H1 (cell line): ENCODE results near the gene TRIM43B. TPM values are rescaled to one million over a fixed set of nuclear protein-coding genes. Genes with fewer than 3 reads are reported as not detected.

ENCODE experiments used
- CTCF ChIA-PET: fragments of 300-600 bp; sonication (Branson Sonifier 250); formaldehyde crosslinking; loops from one replicate; lab custom pipeline; 2021; ENCODE audit not compliant: partially characterized antibody; lab: Charles Lee
- POLR2A ChIA-PET: fragments of 300-600 bp; sonication (Branson Sonifier 250); formaldehyde crosslinking; loops from one replicate; lab custom pipeline; 2021; ENCODE audit warnings: inconsistent platforms; ENCODE audit not compliant: partially characterized antibody; lab: Charles Lee
- DNase-seq, 2 experiments: peaks; one replicate each; pipeline versions ENCODE4 v3.0.0 to v3.0.0-alpha.2; 2010 to 2022; ENCODE audit warnings: low spot score in 2 of 2, low read depth in 1 of 2, mixed read lengths in 1 of 2
- FAIRE-seq: peaks from 2 replicates; lab custom pipeline; 2011; peaks lifted over from hg19 to GRCh38; lab: Jason Lieb, UNC
- H2AFZ ChIP-seq: 2 replicates; pipeline ENCODE4 v1.8.1; 2012; ENCODE audit warnings: low read length, inconsistent platforms
- H2AK5ac ChIP-seq: 2 replicates; pipeline ENCODE4 v1.6.1; 2013; ENCODE audit warnings: low read depth, low read length
- H2BK120ac ChIP-seq: replicated peaks from 2 replicates; pipeline ENCODE3; 2013; ENCODE audit warnings: low read depth, low read length, inconsistent platforms
- H2BK12ac ChIP-seq: 2 replicates; pipeline ENCODE4 v1.6.1; 2013; ENCODE audit warnings: low read depth, low read length
- H2BK15ac ChIP-seq: 2 replicates; pipeline ENCODE4 v1.6.1; 2013; ENCODE audit warnings: low read length
- H2BK20ac ChIP-seq: 2 replicates; pipeline ENCODE4 v1.6.1; 2013; ENCODE audit warnings: low read length
- H2BK5ac ChIP-seq: 2 replicates; pipeline ENCODE4 v1.6.1; 2013; ENCODE audit warnings: low read depth, low read length
- H3K14ac ChIP-seq: 2 replicates; pipeline ENCODE4 v1.6.1; 2013; ENCODE audit warnings: inconsistent platforms; ENCODE audit not compliant: insufficient read length
- H3K18ac ChIP-seq: 2 replicates; pipeline ENCODE4 v1.6.1; 2013; ENCODE audit warnings: low read length; ENCODE audit errors: extremely low read depth
- H3K23ac ChIP-seq: 2 replicates; pipeline ENCODE4 v1.6.1; 2013; ENCODE audit warnings: inconsistent platforms; ENCODE audit not compliant: insufficient read length
- H3K23me2 ChIP-seq: 2 replicates; pipeline ENCODE4 v1.6.1; 2013; ENCODE audit warnings: low read depth, low read length
- H3K27ac ChIP-seq: 2 replicates; pipeline ENCODE4 v1.6.1; 2011; ENCODE audit warnings: low read depth, low read length, inconsistent platforms
- H3K27me3 ChIP-seq, 4 experiments: replicated peaks in 1 of 4; 1 replicate in 1 of 4; 2 replicates in 3 of 4; pipeline versions ENCODE4 v1.6.1 to v1.8.1; 2011 to 2013; ENCODE audit warnings: low read length in 3 of 4, mild to moderate bottlenecking in 3 of 4, inconsistent platforms in 2 of 4, mixed read lengths in 2 of 4, moderate library complexity in 1 of 4; ENCODE audit not compliant: control insufficient read depth in 3 of 4, insufficient read depth in 3 of 4; ENCODE audit errors: extremely low read depth in 1 of 4
- H3K36me3 ChIP-seq, 4 experiments: 2 replicates each; pipeline versions ENCODE4 v1.6.1 to v1.8.1; 2011 to 2013; ENCODE audit warnings: mild to moderate bottlenecking in 4 of 4, low read length in 3 of 4, moderate library complexity in 2 of 4, control low read depth in 1 of 4, inconsistent platforms in 1 of 4; ENCODE audit not compliant: insufficient read depth in 4 of 4, control insufficient read depth in 2 of 4
- H3K4ac ChIP-seq: replicated peaks from 2 replicates; pipeline ENCODE3; 2013; ENCODE audit warnings: low read length, low read depth, mixed read lengths, inconsistent platforms; ENCODE audit not compliant: insufficient read length
- H3K4me1 ChIP-seq, 4 experiments: replicated peaks in 1 of 4; 1 replicate in 1 of 4; 2 replicates in 3 of 4; pipeline versions ENCODE4 v1.6.1 to v1.8.1; 2011 to 2013; ENCODE audit warnings: low read length in 3 of 4, inconsistent platforms in 2 of 4, mixed read lengths in 1 of 4; ENCODE audit not compliant: insufficient read depth in 4 of 4, control insufficient read depth in 3 of 4
- H3K4me2 ChIP-seq, 2 experiments: 2 replicates each; pipeline versions ENCODE4 v1.6.1 to v1.8.1; 2011 to 2013; ENCODE audit warnings: low read depth in 2 of 2, low read length in 2 of 2, control low read depth in 1 of 2, inconsistent platforms in 1 of 2, mild to moderate bottlenecking in 1 of 2; ENCODE audit not compliant: insufficient read depth in 1 of 2
- H3K4me3 ChIP-seq, 4 experiments: fragments of 200-600, 300-600 bp in 1 of 4; sonication (generic), shearing (Covaris generic), sonication (Bioruptor Twin) in 1 of 4; 2 replicates each; pipeline versions ENCODE4 v1.5.1 to v1.8.1; 2011 to 2016; ENCODE audit warnings: low read length in 4 of 4, low read depth in 3 of 4, control low read depth in 2 of 4, inconsistent platforms in 2 of 4, mild to moderate bottlenecking in 2 of 4, mixed read lengths in 1 of 4, moderate library complexity in 1 of 4; ENCODE audit not compliant: insufficient read depth in 2 of 4; ENCODE audit errors: extremely low read depth in 1 of 4
- H3K56ac ChIP-seq: replicated peaks from 2 replicates; pipeline ENCODE3; 2013; ENCODE audit warnings: low read depth, mild to moderate bottlenecking, mixed read lengths, low read length, inconsistent platforms; ENCODE audit not compliant: insufficient read length
- H3K79me1 ChIP-seq: 2 replicates; pipeline ENCODE4 v1.6.1; 2013; ENCODE audit warnings: low read depth, low read length, control low read depth
- H3K79me2 ChIP-seq, 2 experiments: 2 replicates each; pipeline versions ENCODE4 v1.6.1 to v1.8.1; 2012 to 2013; ENCODE audit warnings: low read length in 2 of 2, mild to moderate bottlenecking in 2 of 2, inconsistent platforms in 1 of 2; ENCODE audit not compliant: insufficient read depth in 2 of 2, control insufficient read depth in 1 of 2
- H3K9ac ChIP-seq, 4 experiments: replicated peaks in 1 of 4; 1 replicate in 1 of 4; 2 replicates in 3 of 4; pipeline versions ENCODE4 v1.6.1 to v1.8.1; 2011 to 2013; ENCODE audit warnings: low read depth in 3 of 4, low read length in 3 of 4, control low read depth in 2 of 4, mild to moderate bottlenecking in 2 of 4, moderate library complexity in 2 of 4, inconsistent platforms in 1 of 4; ENCODE audit errors: extremely low read depth in 1 of 4
- H3K9me3 ChIP-seq, 2 experiments: 2 replicates each; pipeline versions ENCODE4 v1.6.1 to v1.8.1; 2012 to 2013; ENCODE audit warnings: mild to moderate bottlenecking in 2 of 2, moderate library complexity in 2 of 2, control low read depth in 1 of 2, inconsistent platforms in 1 of 2, low read depth in 1 of 2, low read length in 1 of 2, mixed read lengths in 1 of 2; ENCODE audit not compliant: insufficient read depth in 2 of 2
- H4K20me1 ChIP-seq, 2 experiments: replicated peaks in 1 of 2; 2 replicates each; pipeline versions ENCODE3 to v1.8.1; 2011 to 2013; ENCODE audit warnings: inconsistent platforms in 2 of 2, low read length in 2 of 2, mild to moderate bottlenecking in 1 of 2; ENCODE audit not compliant: insufficient read depth in 2 of 2, control insufficient read depth in 1 of 2
- H4K5ac ChIP-seq: 2 replicates; pipeline ENCODE4 v1.6.1; 2013; ENCODE audit warnings: low read length, low read depth, mixed read lengths, inconsistent platforms; ENCODE audit not compliant: insufficient read length
- H4K8ac ChIP-seq: 2 replicates; pipeline ENCODE4 v1.8.0; 2013; ENCODE audit warnings: mild to moderate bottlenecking, moderate library complexity, low read length, inconsistent platforms; ENCODE audit not compliant: insufficient read depth; ENCODE audit errors: extremely low read depth
- H4K91ac ChIP-seq: replicated peaks from 2 replicates; pipeline ENCODE3; 2013; ENCODE audit warnings: low read length, mixed read lengths, inconsistent platforms; ENCODE audit not compliant: insufficient read length
- ATF3 ChIP-seq: IDR thresholded peaks from 2 replicates; pipeline ENCODE4 v1.6.1; 2011; ENCODE audit warnings: low read depth, mild to moderate bottlenecking, low read length; ENCODE audit not compliant: insufficient read depth
- RNF2 ChIP-seq: fragments of 200-900, 300-1000 bp; sonication (generic); IDR thresholded peaks from 2 replicates; pipeline ENCODE4 v1.7.1; 2016; ENCODE audit warnings: borderline replicate concordance, low read depth, mild to moderate bottlenecking, antibody characterized with exemption, low read length; ENCODE audit not compliant: poor library complexity, severe bottlenecking; ENCODE audit errors: missing control alignments
- WGBS, 2 experiments: shearing (Covaris generic) in 1 of 2; methylation state at CpG; one replicate each; pipeline versions ENCODE4 v1.1.6 to v1.1.7; 2013 to 2015; ENCODE audit warnings: low lambda C conversion rate in 2 of 2, mixed read lengths in 2 of 2, inconsistent platforms in 1 of 2, low coverage in 1 of 2, missing lambda C conversion rate in 1 of 2; ENCODE audit not compliant: insufficient replicate concordance in 2 of 2, insufficient coverage in 1 of 2, insufficient read length in 1 of 2; ENCODE audit errors: extremely low coverage in 1 of 2, missing lambda C conversion rate in 1 of 2; 5-methylcytosine and 5-hydroxymethylcytosine counted together
- polyA plus RNA-seq, 7 experiments: library from polyadenylated mRNA; depleted of rRNA in 3 of 7; stranded (reverse) in 5 of 7; unstranded in 2 of 7; fragments of >200 nt in 5 of 7; fragments of 200-250 nt in 2 of 7; gene quantifications; 1 replicate in 5 of 7; 2 replicates in 1 of 7; 4 replicates in 1 of 7; pipeline versions ENCODE4 v1.2.1 to v1.2.3, GENCODE V29; 2011 to 2013; ENCODE audit warnings: missing spikeins in 2 of 7, mixed read lengths in 2 of 7
- total RNA-seq: library from RNA; stranded (reverse); fragmentation: NEBNext Ultra II Directional; extraction: Animal tissue kit (Norgen Biotek cat#: 25700); gene quantifications from 2 replicates; pipeline ENCODE4 v1.2.1, GENCODE V29; 2021
- TF ChIP-seq, protein P1 (sequence below): IDR thresholded peaks from 2 replicates; pipeline ENCODE4 v1.6.1; 2011; ENCODE audit warnings: low read length, improper control_type of control experiment

Gene TRIM43B
- total and polyA plus RNA-seq, 2 of the 8 experiments (the other 6 are each of a cell fraction or from before 2014, with no cell fraction given) = not detected

DNA sequence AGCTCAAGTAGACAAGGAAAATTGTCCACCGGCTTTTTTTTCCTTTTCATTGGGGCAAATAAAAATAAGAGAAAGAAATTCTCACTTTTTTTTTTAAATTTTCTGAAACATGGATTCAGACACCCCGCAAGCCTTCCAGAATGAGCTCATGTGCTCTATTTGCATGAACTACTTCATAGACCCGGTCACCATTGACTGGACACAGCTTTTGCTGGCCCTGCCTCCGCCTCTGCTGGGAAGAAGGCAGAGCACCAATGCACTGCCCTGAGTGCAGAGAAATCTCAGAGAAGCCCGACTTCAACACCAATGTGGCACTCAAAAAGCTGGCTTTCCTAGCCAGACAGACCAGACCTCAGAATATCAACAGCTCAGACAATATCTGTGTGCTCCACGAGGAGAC, 30.2 kb upstream of the TRIM43B start:
- no peak overlapping the region for H3K23ac ChIP-seq
- H3K23me2 ChIP-seq = no peaks in the 10 kb centered on the region
- H2AK5ac ChIP-seq = no peak overlapping the region
- DNase-seq = no peak
- H3K79me2 ChIP-seq = no peaks in the 10 kb centered on the region
- H4K20me1 ChIP-seq = no peaks in the 10 kb centered on the region
- H3K9ac ChIP-seq = no peak overlapping the region
- no peaks in the 10 kb centered on the region for H3K27me3 ChIP-seq
- no peak overlapping the region for H4K91ac ChIP-seq
- H2BK15ac ChIP-seq = no peak overlapping the region
- H3K4ac ChIP-seq = no peak overlapping the region
- no peak overlapping the region for H4K5ac ChIP-seq
- POLR2A ChIA-PET = no interaction called here
- peaks cover 40 to 47% of the 10 kb centered on the region in 2 experiments for H3K9me3 ChIP-seq
- 76% methylated on average over 6 of the region's 6 CpGs; no CpG with 5 or more reads in 1 of the 2 experiments for WGBS, 2 experiments
- H3K14ac ChIP-seq = no peak overlapping the region
- H3K18ac ChIP-seq = no peak overlapping the region
- no peak overlapping the region for H2BK120ac ChIP-seq
- TF ChIP-seq ATF3 (no peak), RNF2 (no peak)
- TF ChIP-seq, protein P1, sequence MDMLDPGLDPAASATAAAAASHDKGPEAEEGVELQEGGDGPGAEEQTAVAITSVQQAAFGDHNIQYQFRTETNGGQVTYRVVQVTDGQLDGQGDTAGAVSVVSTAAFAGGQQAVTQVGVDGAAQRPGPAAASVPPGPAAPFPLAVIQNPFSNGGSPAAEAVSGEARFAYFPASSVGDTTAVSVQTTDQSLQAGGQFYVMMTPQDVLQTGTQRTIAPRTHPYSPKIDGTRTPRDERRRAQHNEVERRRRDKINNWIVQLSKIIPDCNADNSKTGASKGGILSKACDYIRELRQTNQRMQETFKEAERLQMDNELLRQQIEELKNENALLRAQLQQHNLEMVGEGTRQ = no peak
- no peaks in the 10 kb centered on the region for H3K36me3 ChIP-seq
- no peak overlapping the region for H3K4me3 ChIP-seq
- H3K56ac ChIP-seq = no peak overlapping the region
- H3K4me2 ChIP-seq = no peak overlapping the region
- no peak overlapping the region for H2BK5ac ChIP-seq
- no peak overlapping the region for H2BK12ac ChIP-seq
- no peak overlapping the region for H2BK20ac ChIP-seq
- H3K79me1 ChIP-seq = no peaks in the 10 kb centered on the region
- H4K8ac ChIP-seq = no peak overlapping the region
- CTCF ChIA-PET = interaction anchor here (0.6 to 1.5 kb wide), 2 partner anchors 169 to 231 kb away, joined by 3 read pairs; no protein-coding TSS in a partner anchor
- H3K27ac ChIP-seq = no peak overlapping the region
- no peak overlapping the region for H2AFZ ChIP-seq
- no peaks in the 10 kb centered on the region for H3K4me1 ChIP-seq
- no peak for FAIRE-seq
